CD4-positive, CD25-positive, alpha-beta regulatory T cell (primary cell): ENCODE measurements around the gene PCBP4. TPM values are rescaled to one million over a fixed set of nuclear protein-coding genes. Genes with fewer than 3 reads are reported as not detected.

Experiments used
- ATAC-seq, 2 donors: fragments of 150-1000 bp; cut with Tn5 transposase; one replicate each; pipeline ENCODE4 v1.10.0; 2021; ENCODE audit warnings: low read depth in 2 of 2, moderate number of reproducible peaks in 2 of 2, moderate library complexity in 1 of 2
- DNase-seq, 3 donors: peaks; one replicate each; pipeline versions ENCODE4 v3.0.0 to v3.0.0-alpha.2; 2012 to 2022; ENCODE audit warnings: mixed read lengths in 1 of 3
- H3K27ac ChIP-seq: one replicate; pipeline ENCODE4 v1.7.0; 2013; ENCODE audit warnings: mild to moderate bottlenecking, low read length; ENCODE audit not compliant: insufficient read depth, poor library complexity, severe bottlenecking
- H3K27me3 ChIP-seq: one replicate; pipeline ENCODE4 v1.7.0; 2013; ENCODE audit warnings: low read length; ENCODE audit not compliant: control insufficient read depth, insufficient read depth
- H3K36me3 ChIP-seq: one replicate; pipeline ENCODE4 v1.7.0; 2013; ENCODE audit warnings: mild to moderate bottlenecking, low read length, moderate library complexity; ENCODE audit not compliant: control insufficient read depth, insufficient read depth
- H3K4me1 ChIP-seq: 2 replicates; pipeline ENCODE4 v1.7.0; 2013; ENCODE audit warnings: mild to moderate bottlenecking, low read length; ENCODE audit not compliant: insufficient read depth, control insufficient read depth, poor library complexity, severe bottlenecking
- H3K4me3 ChIP-seq: one replicate; pipeline ENCODE4 v1.7.0; 2013; ENCODE audit warnings: low read depth, mild to moderate bottlenecking, low read length, moderate library complexity
- H3K9me3 ChIP-seq, 2 experiments: 1 replicate in 1 of 2; 2 replicates in 1 of 2; pipeline ENCODE4 v1.7.0; 2013; ENCODE audit warnings: low read length in 2 of 2, mild to moderate bottlenecking in 1 of 2, moderate library complexity in 1 of 2; ENCODE audit not compliant: control insufficient read depth in 2 of 2
- H3K27ac Mint-ChIP-seq, 3 donors: one replicate each; pipeline ENCODE4 v1.8.0; 2020 to 2022; ENCODE audit warnings: mild to moderate bottlenecking in 3 of 3, mixed read lengths in 3 of 3, moderate library complexity in 2 of 3
- H3K27me3 Mint-ChIP-seq: one replicate; pipeline ENCODE4 v1.8.0; 2022; ENCODE audit warnings: mild to moderate bottlenecking, mixed read lengths
- H3K36me3 Mint-ChIP-seq: one replicate; pipeline ENCODE4 v1.8.0; 2020; ENCODE audit warnings: mixed read lengths
- H3K4me1 Mint-ChIP-seq, 4 donors: one replicate each; pipeline ENCODE4 v1.8.0; 2020 to 2022; ENCODE audit warnings: mixed read lengths in 4 of 4, mild to moderate bottlenecking in 1 of 4
- H3K4me3 Mint-ChIP-seq, 4 donors: one replicate each; pipeline ENCODE4 v1.8.0; 2020 to 2022; ENCODE audit warnings: mild to moderate bottlenecking in 4 of 4, mixed read lengths in 4 of 4, moderate library complexity in 3 of 4
- H3K9me3 Mint-ChIP-seq, 7 donors: one replicate each; pipeline ENCODE4 v1.8.0; 2020 to 2022; ENCODE audit warnings: mixed read lengths in 7 of 7, mild to moderate bottlenecking in 3 of 7, moderate library complexity in 2 of 7
- polyA plus RNA-seq, 4 donors: library from polyadenylated mRNA; unstranded; fragments of 300-500 nt; fragmentation: Illumina TruSeq; gene quantifications; one replicate each; pipeline ENCODE4 v1.2.3, GENCODE V29; 2021
- total RNA-seq: library from RNA; stranded (reverse); gene quantifications from one replicate; pipeline ENCODE4 v1.2.3, GENCODE V29; 2022

The PCBP4 gene
- total and polyA plus RNA-seq, 5 donors from 2014 or later, result 9.6 to 24.6 (median 13.7) TPM

DNA sequence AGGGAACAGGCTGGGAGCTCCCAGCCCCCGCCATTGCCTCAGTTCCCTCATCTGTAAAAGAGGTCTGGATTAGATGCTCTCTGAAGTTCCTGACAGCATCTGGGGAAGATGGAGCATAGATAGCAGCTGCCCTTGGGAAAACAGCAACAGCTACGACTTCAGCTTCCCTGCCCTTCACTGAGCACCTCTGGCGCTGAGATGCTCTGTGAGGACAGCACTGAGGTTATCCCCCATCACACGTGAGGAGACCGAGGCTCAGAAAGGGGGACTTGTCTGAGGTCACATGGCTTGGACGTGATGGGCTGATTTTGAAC, 39.5 kb upstream of the PCBP4 start:
- Histone ChIP-seq H3K27me3 (no peaks in the 10 kb centered on the region), H3K4me1 (peaks cover 9% of the 10 kb centered on the region), H3K9me3 (no peaks in the 10 kb centered on the region), H3K4me3 (no peak overlapping the region), H3K27ac (no peak overlapping the region), H3K36me3 (no peaks in the 10 kb centered on the region)
- no peak for ATAC-seq
- no peaks in the 10 kb centered on the region for H3K27me3 Mint-ChIP-seq
- peaks cover 0 to 18% (median under 1%) of the 10 kb centered on the region in 4 donors for H3K4me1 Mint-ChIP-seq
- no peak overlapping the region for H3K4me3 Mint-ChIP-seq
- no peak for DNase-seq
- H3K36me3 Mint-ChIP-seq, result no peaks in the 10 kb centered on the region
- no peak overlapping the region for H3K27ac Mint-ChIP-seq
- H3K9me3 Mint-ChIP-seq, result peaks cover 0 to 1% (median 0%) of the 10 kb centered on the region in 7 donors

DNA sequence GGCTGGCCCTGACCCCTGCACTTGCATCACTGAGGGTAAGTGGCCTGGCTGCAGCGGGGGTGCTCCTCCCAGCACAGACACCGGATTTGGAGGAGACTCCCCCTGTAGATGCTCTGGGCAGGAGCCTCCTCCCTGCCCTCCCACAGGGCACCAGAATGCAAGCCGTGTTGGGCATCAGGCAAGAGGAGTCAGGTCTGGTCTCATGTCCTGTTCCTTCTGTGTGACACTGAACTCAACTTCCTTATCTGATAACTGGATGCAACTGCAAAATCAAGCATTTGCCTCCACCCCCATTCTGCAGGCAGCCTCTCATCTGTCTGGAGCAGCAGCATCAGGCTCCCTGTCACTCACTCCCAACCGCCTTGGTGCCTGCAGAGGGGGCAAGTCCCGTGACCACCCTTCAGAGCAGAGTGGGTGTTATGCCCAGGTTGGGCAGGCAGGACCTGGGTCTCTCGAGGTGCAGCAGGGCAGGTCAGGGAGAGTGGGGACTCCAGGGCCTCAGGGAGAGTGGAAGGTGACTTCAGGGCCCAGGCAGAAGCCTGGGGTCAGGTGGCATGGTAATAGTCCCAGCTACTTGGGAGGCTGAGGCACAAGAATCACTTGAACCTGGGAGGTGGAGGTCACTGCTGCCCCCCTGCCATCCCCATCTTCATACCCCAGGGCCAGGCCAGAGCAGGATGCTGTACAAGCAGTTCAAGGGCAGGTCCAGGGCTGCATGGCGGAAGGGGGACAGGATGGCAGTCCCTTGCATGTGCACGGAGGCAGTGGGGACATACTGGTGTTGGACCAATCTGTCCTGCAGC, 39.0 kb upstream of the PCBP4 start:
- ATAC-seq (no peak), DNase-seq (no peak)
- Histone ChIP-seq H3K4me1 (peaks cover 15% of the 10 kb centered on the region), H3K27ac (no peak overlapping the region), H3K27me3 (no peaks in the 10 kb centered on the region), H3K36me3 (no peaks in the 10 kb centered on the region), H3K9me3 (no peaks in the 10 kb centered on the region), H3K4me3 (no peak overlapping the region)
- Mint-ChIP-seq H3K27me3 (peaks cover 4% of the 10 kb centered on the region), H3K27ac (no peak overlapping the region), H3K36me3 (no peaks in the 10 kb centered on the region), H3K9me3 (peaks cover 0 to 1% (median 0%) of the 10 kb centered on the region in 7 donors), H3K4me3 (no peak overlapping the region), H3K4me1 (peaks cover 0 to 23% (median 4%) of the 10 kb centered on the region in 4 donors)

DNA sequence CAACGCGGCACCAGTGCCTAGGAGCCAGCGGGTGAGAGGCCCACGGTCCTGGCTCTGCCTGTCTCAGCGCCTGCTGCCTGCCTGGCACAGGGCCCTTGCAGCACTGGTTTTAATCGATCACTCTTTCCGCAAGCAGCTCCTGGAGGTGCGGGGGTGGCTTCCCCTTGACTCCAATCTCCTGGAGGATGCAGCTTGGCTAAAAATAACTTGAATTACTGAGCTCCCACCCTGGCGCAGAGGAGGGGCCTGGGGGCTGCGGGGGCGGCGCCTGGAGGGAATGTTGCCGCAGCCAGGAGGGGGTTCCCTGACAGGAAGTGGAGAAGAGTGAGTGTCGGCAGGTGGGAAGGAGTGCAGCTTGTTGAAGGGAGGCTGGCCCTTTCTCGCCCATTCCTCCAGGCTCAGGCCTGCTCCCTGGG, 38.3 kb upstream of the PCBP4 start:
- Histone ChIP-seq H3K27ac (no peak overlapping the region), H3K4me3 (no peak overlapping the region), H3K9me3 (no peaks in the 10 kb centered on the region), H3K36me3 (no peaks in the 10 kb centered on the region), H3K4me1 (peaks cover 16% of the 10 kb centered on the region), H3K27me3 (no peaks in the 10 kb centered on the region)
- ATAC-seq (no peak), DNase-seq (no peak)
- no peak overlapping the region for H3K4me3 Mint-ChIP-seq
- peaks cover 5% of the 10 kb centered on the region for H3K27me3 Mint-ChIP-seq
- peaks cover 0 to 23% (median 5%) of the 10 kb centered on the region in 4 donors for H3K4me1 Mint-ChIP-seq
- H3K27ac Mint-ChIP-seq, result peak overlapping the region in 1 of 3 donors; percentile 43
- H3K36me3 Mint-ChIP-seq, result no peaks in the 10 kb centered on the region
- no peaks in the 10 kb centered on the region for H3K9me3 Mint-ChIP-seq

DNA sequence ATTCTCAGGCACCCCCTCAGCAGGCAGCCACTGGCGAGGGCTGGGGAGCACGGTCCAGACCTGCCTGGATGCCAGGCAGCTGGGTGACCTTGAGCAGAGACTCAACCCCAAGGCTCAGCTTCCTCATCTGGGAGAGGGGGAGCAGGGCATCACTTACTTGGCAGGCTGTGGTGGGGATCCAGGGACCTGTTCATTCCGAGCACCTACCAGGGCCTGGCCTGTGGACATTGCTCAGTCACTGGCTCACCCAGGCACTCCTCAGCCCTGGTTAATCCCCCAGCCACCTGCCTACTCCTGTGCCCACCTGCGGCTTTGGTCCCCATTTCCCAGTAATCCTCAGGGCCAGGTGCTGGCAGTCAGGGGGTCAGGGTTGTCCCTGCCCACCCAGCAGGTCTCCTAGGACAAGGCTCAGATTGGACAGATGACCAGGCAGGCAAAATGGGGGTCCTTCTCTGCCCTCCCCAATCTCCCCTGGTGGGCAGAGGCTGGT, 37.7 kb upstream of the PCBP4 start:
- peaks cover 5% of the 10 kb centered on the region for H3K27me3 Mint-ChIP-seq
- H3K4me1 Mint-ChIP-seq, result peaks cover 0 to 21% (median 5%) of the 10 kb centered on the region in 4 donors
- no peak overlapping the region for H3K27ac Mint-ChIP-seq
- H3K4me3 Mint-ChIP-seq, result no peak overlapping the region
- Histone ChIP-seq H3K4me1 (peaks cover 16% of the 10 kb centered on the region), H3K36me3 (no peaks in the 10 kb centered on the region), H3K4me3 (no peak overlapping the region), H3K27ac (no peak overlapping the region), H3K27me3 (no peaks in the 10 kb centered on the region), H3K9me3 (no peaks in the 10 kb centered on the region)
- no peaks in the 10 kb centered on the region for H3K36me3 Mint-ChIP-seq
- DNase-seq (no peak), ATAC-seq (no peak)
- no peaks in the 10 kb centered on the region for H3K9me3 Mint-ChIP-seq

DNA sequence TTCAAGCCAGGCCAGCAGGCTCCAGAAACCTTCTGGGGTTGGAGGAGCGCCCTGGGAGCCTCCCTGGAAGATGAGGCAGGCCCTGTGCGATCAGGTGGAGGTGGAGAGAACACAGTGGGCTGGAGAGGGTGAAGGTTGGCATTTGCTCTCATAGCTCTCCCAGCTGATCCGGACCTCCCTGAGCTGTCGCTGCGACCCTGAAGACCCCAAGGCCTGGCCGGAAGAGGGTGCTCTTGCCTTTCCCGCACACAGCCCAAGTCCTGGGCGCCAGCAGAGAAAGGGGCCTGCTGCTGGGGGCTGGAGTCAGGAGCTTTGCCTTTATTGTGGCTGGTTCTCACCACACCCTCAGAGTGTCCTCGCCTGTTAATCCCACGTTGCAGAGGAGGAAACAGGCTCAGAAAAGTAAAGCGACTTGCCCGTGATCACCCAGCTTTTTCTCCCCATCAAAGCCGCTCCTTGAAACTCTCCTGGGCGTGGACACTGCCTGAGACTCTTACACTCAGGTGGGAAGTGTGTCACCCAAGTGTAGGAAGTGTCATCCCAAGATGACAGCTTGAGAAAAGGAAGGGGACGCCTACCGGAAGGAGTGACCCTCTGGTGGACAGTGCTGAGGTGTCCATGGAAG, 37.0 kb upstream of the PCBP4 start:
- H3K9me3 ChIP-seq, result no peaks in the 10 kb centered on the region
- DNase-seq (no peak), ATAC-seq (no peak)
- H3K4me3 ChIP-seq, result no peak overlapping the region
- H3K4me1 Mint-ChIP-seq, result peaks cover 0 to 21% (median 5%) of the 10 kb centered on the region in 4 donors
- peaks cover 10% of the 10 kb centered on the region for H3K27me3 Mint-ChIP-seq
- no peak overlapping the region for H3K27ac Mint-ChIP-seq
- peaks cover 16% of the 10 kb centered on the region for H3K4me1 ChIP-seq
- no peak overlapping the region for H3K4me3 Mint-ChIP-seq
- no peaks in the 10 kb centered on the region for H3K36me3 ChIP-seq
- H3K27ac ChIP-seq, result no peak overlapping the region
- H3K36me3 Mint-ChIP-seq, result no peaks in the 10 kb centered on the region
- H3K27me3 ChIP-seq, result no peaks in the 10 kb centered on the region
- H3K9me3 Mint-ChIP-seq, result no peaks in the 10 kb centered on the region

DNA sequence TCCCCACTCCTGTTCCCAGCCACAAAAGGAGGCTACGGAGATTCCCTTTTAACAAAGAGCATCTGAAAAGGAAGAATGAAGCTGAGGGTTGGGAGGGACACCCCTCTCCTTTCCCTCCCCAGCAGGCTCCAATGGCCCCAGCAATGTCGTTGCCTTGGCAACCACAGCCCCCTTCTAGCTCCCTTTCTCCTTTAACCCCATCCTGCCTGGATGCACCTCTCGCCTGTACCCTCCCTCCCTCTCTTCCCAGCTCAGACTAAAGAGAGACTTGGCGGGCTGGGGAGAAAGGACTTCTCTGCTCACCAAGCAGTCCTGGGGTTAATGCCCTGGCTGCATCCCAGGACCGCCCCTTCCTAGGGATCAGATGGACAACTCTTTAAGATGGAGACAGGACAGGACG, 35.5 kb upstream of the PCBP4 start:
- H3K27ac Mint-ChIP-seq, result no peak overlapping the region
- no peak overlapping the region for H3K4me3 Mint-ChIP-seq
- ATAC-seq, result no peak

DNA sequence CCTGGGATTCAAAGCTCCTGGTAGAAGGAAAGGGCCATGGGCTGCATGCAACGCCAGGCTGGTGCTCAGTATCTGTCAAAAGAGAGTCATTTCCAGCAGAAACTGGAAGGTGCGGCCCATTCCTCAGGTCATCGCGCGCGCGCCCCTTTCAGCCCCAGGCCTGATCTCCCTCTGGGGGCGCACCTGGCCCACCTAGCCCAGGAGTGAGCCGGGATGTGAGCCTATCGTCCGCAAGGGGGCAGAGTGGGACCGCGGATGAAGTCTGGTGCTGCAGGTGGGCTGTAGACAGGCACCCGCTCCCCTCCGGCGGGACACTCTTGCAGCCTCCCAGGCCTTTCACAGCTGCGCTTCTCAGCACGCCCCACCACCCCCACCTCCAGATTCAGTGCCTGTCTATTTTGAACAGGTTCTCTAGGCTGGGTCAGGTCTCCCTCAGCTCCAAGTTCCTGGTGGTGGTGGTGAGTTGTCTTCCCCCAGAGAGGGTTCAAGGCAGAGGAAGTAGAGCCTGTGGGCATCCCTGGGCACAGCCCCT, 34.3 kb upstream of the PCBP4 start:
- ATAC-seq, result peak; percentile 93 to 94
- Mint-ChIP-seq H3K36me3 (no peaks in the 10 kb centered on the region), H3K4me3 (peak overlapping the region in 3 of 4 donors; percentile 8 to 63 (median 28))

More for the DNA sequence above, 35.5 kb upstream of the PCBP4 start:
- Histone ChIP-seq H3K4me1 (peaks cover 16% of the 10 kb centered on the region), H3K36me3 (no peaks in the 10 kb centered on the region), H3K4me3 (no peak overlapping the region), H3K27ac (no peak overlapping the region), H3K27me3 (no peaks in the 10 kb centered on the region), H3K9me3 (no peaks in the 10 kb centered on the region)
- H3K9me3 Mint-ChIP-seq, result no peaks in the 10 kb centered on the region
- H3K27me3 Mint-ChIP-seq, result peaks cover 17% of the 10 kb centered on the region
- H3K36me3 Mint-ChIP-seq, result no peaks in the 10 kb centered on the region
- DNase-seq, result no peak
- peaks cover 0 to 21% (median 5%) of the 10 kb centered on the region in 4 donors for H3K4me1 Mint-ChIP-seq

More for the DNA sequence above, 34.3 kb upstream of the PCBP4 start:
- Mint-ChIP-seq H3K27me3 (peaks cover 17% of the 10 kb centered on the region), H3K27ac (peak overlapping the region in 1 of 3 donors; percentile 7), H3K4me1 (peaks cover 0 to 24% (median 5%) of the 10 kb centered on the region in 4 donors), H3K9me3 (no peaks in the 10 kb centered on the region)
- DNase-seq, result peak; percentile 80 to 85 (median 82)
- H3K4me3 ChIP-seq, result no peak overlapping the region
- H3K36me3 ChIP-seq, result no peaks in the 10 kb centered on the region
- H3K9me3 ChIP-seq, result no peaks in the 10 kb centered on the region
- no peak overlapping the region for H3K27ac ChIP-seq
- no peaks in the 10 kb centered on the region for H3K27me3 ChIP-seq
- H3K4me1 ChIP-seq, result peaks cover 16% of the 10 kb centered on the region
